Activated CD8-positive, alpha-beta T cell treated with anti-CD3 and anti-CD28 coated beads for 36 hours (primary cell): ENCODE data around the gene P2RY2. TPM values are rescaled to one million over a fixed set of nuclear protein-coding genes. Genes with fewer than 3 reads are reported as not detected.
"Not testable (repeated sequence)": the region's sequence is repeated elsewhere in the genome, so short reads cannot be mapped to it uniquely, and the experiment has no call there.

Experiments used
- ATAC-seq: fragments of 200-7000 bp; cut with Tn5 transposase; one replicate; pipeline ENCODE4 v1.10.0; 2021; ENCODE audit warnings: mild to moderate bottlenecking, moderate library complexity
- CTCF ChIA-PET: fragments of 350-600 bp; sonication (Branson Sonifier 250); formaldehyde crosslinking; loops from one replicate; lab custom pipeline; 2021; ENCODE audit warnings: antibody characterized with exemption; lab: Charles Lee
- POLR2A ChIA-PET: fragments of 350-600 bp; sonication (Branson Sonifier 250); formaldehyde crosslinking; loops from one replicate; lab custom pipeline; 2021; ENCODE audit warnings: antibody characterized with exemption; lab: Charles Lee
- DNase-seq: peaks from one replicate; pipeline ENCODE4 v3.0.0-alpha.2; 2020
- H3K27ac Mint-ChIP-seq: one replicate; pipeline ENCODE4 v1.8.0; 2021; ENCODE audit warnings: mild to moderate bottlenecking, mixed read lengths
- H3K27me3 Mint-ChIP-seq: one replicate; pipeline ENCODE4 v1.8.0; 2021; ENCODE audit warnings: mixed read lengths
- H3K36me3 Mint-ChIP-seq: one replicate; pipeline ENCODE4 v1.8.0; 2021; ENCODE audit warnings: low read depth, mixed read lengths
- H3K4me1 Mint-ChIP-seq: one replicate; pipeline ENCODE4 v1.8.0; 2021; ENCODE audit warnings: low read depth, mixed read lengths
- H3K4me3 Mint-ChIP-seq: one replicate; pipeline ENCODE4 v1.8.0; 2021; ENCODE audit warnings: mild to moderate bottlenecking, moderate library complexity, mixed read lengths
- H3K9me3 Mint-ChIP-seq: one replicate; pipeline ENCODE4 v1.8.0; 2021; ENCODE audit warnings: mixed read lengths
- intact Hi-C: fragments of 100-400 bp; cut with micrococcal nuclease; formaldehyde crosslinking; loops from one replicate; pipeline ENCODE4 v1.10.0; 2022
- total RNA-seq, 2 experiments: library from RNA; stranded (reverse); gene quantifications; one replicate each; pipeline ENCODE4 v1.2.3, GENCODE V29; 2021
- TF ChIP-seq, protein P1 (sequence below): fragments of 200-600 bp; IDR thresholded peaks from one replicate; pipeline ENCODE4 v1.8.0; 2022; ENCODE audit warnings: antibody characterized with exemption, mild to moderate bottlenecking

The P2RY2 gene
- total RNA-seq, 2 experiments from 2014 or later: not detected

DNA sequence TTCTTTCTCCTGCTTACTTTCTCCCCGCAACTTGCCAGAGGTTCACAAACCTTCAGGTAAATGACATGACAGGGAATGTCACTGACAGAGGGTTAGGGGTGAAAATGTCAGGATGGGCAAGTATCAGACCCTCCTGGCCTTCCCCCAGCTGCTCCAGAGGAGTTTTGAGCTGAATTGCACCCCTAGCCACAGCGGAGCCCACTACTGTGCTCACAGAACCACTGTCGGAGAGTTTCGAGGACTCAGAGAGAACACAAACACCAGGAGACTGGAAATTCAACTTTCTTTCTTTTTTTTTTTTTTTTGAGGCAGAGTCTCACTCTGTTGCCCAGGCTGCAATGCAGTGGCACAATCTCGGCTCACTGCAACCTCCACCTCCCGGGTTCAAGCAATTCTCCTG, 21.5 kb upstream of the P2RY2 start:
- Mint-ChIP-seq H3K4me3 (no peak overlapping the region), H3K36me3 (no peaks in the 10 kb centered on the region), H3K27ac (no peak overlapping the region), H3K4me1 (no peaks in the 10 kb centered on the region), H3K27me3 (no peaks in the 10 kb centered on the region), H3K9me3 (no peaks in the 10 kb centered on the region)
- no peak for ATAC-seq
- TF ChIP-seq, protein P1, sequence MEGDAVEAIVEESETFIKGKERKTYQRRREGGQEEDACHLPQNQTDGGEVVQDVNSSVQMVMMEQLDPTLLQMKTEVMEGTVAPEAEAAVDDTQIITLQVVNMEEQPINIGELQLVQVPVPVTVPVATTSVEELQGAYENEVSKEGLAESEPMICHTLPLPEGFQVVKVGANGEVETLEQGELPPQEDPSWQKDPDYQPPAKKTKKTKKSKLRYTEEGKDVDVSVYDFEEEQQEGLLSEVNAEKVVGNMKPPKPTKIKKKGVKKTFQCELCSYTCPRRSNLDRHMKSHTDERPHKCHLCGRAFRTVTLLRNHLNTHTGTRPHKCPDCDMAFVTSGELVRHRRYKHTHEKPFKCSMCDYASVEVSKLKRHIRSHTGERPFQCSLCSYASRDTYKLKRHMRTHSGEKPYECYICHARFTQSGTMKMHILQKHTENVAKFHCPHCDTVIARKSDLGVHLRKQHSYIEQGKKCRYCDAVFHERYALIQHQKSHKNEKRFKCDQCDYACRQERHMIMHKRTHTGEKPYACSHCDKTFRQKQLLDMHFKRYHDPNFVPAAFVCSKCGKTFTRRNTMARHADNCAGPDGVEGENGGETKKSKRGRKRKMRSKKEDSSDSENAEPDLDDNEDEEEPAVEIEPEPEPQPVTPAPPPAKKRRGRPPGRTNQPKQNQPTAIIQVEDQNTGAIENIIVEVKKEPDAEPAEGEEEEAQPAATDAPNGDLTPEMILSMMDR: no peak
- DNase-seq: no peak
- CTCF ChIA-PET: no interaction called here
- intact Hi-C loops: no loop called here
- POLR2A ChIA-PET: no interaction called here

DNA sequence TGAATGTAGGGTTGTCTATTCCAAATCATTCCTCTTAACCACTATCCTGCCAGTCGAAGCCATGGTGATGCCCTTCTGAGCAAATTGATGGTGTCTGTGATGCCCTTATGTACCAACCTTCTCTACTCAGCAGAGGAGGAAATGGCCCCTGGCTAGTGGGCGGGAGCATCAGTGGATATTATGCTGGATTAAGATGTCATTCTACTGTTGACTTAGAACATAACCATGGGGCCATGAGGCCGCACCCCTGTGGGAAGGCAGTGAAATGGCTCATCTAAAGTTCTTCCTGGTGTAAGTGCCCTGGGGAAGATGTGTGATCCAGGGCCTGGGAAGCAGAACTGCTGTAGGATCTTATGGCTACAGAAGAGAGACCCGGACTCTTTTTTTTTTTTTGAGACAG, 20.7 kb upstream of the P2RY2 start:
- no peak for ATAC-seq
- Mint-ChIP-seq H3K27ac (no peak overlapping the region), H3K27me3 (no peaks in the 10 kb centered on the region), H3K4me3 (no peak overlapping the region), H3K9me3 (no peaks in the 10 kb centered on the region), H3K4me1 (no peaks in the 10 kb centered on the region), H3K36me3 (no peaks in the 10 kb centered on the region)
- CTCF ChIA-PET: no interaction called here
- DNase-seq: no peak
- TF ChIP-seq, protein P1: no peak
- intact Hi-C loops: no loop called here
- POLR2A ChIA-PET: no interaction called here

GRCh38 chr11:73197787-73198186, 20.3 kb upstream of the P2RY2 start:
- intact Hi-C loops, ATAC-seq: not testable (repeated sequence)

GRCh38 chr11:73198677-73199076, 19.4 kb upstream of the P2RY2 start:
- TF ChIP-seq, protein P1: no peak
- Mint-ChIP-seq H3K4me3 (no peak overlapping the region), H3K9me3 (no peaks in the 10 kb centered on the region), H3K36me3 (no peaks in the 10 kb centered on the region), H3K4me1 (no peaks in the 10 kb centered on the region), H3K27me3 (no peaks in the 10 kb centered on the region), H3K27ac (no peak overlapping the region)
- intact Hi-C loops: no loop called here
- ChIA-PET POLR2A (no interaction called here), CTCF (interaction anchor here (1.0 to 1.6 kb wide), 2 partner anchors 14 to 555 kb away, joined by 3 to 5 read pairs; no protein-coding TSS in a partner anchor)
- no peak for ATAC-seq
- no peak for DNase-seq

More at GRCh38 chr11:73197787-73198186, 20.3 kb upstream of the P2RY2 start:
- H3K4me3 Mint-ChIP-seq, H3K4me1 Mint-ChIP-seq, POLR2A ChIA-PET, H3K9me3 Mint-ChIP-seq, DNase-seq, H3K36me3 Mint-ChIP-seq, CTCF ChIA-PET, H3K27ac Mint-ChIP-seq, H3K27me3 Mint-ChIP-seq: not testable (repeated sequence)

- Mint-ChIP-seq H3K4me1 (no peaks in the 10 kb centered on the region), H3K9me3 (no peaks in the 10 kb centered on the region), H3K4me3 (no peak overlapping the region), H3K36me3 (no peaks in the 10 kb centered on the region), H3K27me3 (peaks cover 2% of the 10 kb centered on the region), H3K27ac (no peak overlapping the region)
- TF ChIP-seq, protein P1: no peak
- no peak for ATAC-seq
- CTCF ChIA-PET: interaction anchor here (1.0 to 1.6 kb wide), 2 partner anchors 14 to 556 kb away, joined by 3 to 5 read pairs; no protein-coding TSS in a partner anchor
- intact Hi-C loops: no loop called here
- no peak for DNase-seq
- POLR2A ChIA-PET: no interaction called here
These were observed 18.6 kb upstream of the P2RY2 start for GRCh38 chr11:73199446-73199845.
